ENCODE measurements around the gene BMP6.

The BMP6 gene

GRCh38 chr6:7920425-7920824, 194.5 kb downstream of the BMP6 start:
- ATAC-seq (ENCODE audit: insufficient read depth, low read depth) (no peak), DNase-seq (no peak)
- TF ChIP-seq CTCF (IDR thresholded peaks at IDR 0.05; ENCODE audit: borderline replicate concordance, extremely low read depth, low read length, poor library complexity, severe bottlenecking): no peak
- H3K27me3 ChIP-seq (ENCODE audit: insufficient read depth, low read length, poor library complexity): no peaks in the 10 kb centered on the region
- no peaks in the 10 kb centered on the region for H3K36me3 ChIP-seq (ENCODE audit: insufficient read depth, low read length)
- H3K4me3 ChIP-seq (ENCODE audit: low read depth in 1 of 2, low read length in 2 of 2): no peak overlapping the region
- no peak overlapping the region for H2AFZ ChIP-seq (ENCODE audit: low read depth, low read length)
- H3K4me1 ChIP-seq (ENCODE audit: insufficient read depth, low read length): no peaks in the 10 kb centered on the region
- H3K4me2 ChIP-seq (ENCODE audit: insufficient read depth, low read length): no peak overlapping the region
- H3K9ac ChIP-seq (ENCODE audit: low read depth, low read length): no peak overlapping the region
- no peak overlapping the region for H3K27ac ChIP-seq (ENCODE audit: low read length)
- no peaks in the 10 kb centered on the region for H3K79me2 ChIP-seq (ENCODE audit: insufficient read depth, low read length)
- H3K9me3 ChIP-seq (ENCODE audit: insufficient read depth, low read length, severe bottlenecking): no peaks in the 10 kb centered on the region
- no peaks in the 10 kb centered on the region for H4K20me1 ChIP-seq (ENCODE audit: insufficient read depth, low read length)

- H3K9ac ChIP-seq (ENCODE audit: low read depth, low read length): no peak overlapping the region
- no peak overlapping the region for H3K27ac ChIP-seq (ENCODE audit: low read length)
- no peaks in the 10 kb centered on the region for H4K20me1 ChIP-seq (ENCODE audit: insufficient read depth, low read length)
- H3K4me2 ChIP-seq (ENCODE audit: insufficient read depth, low read length): no peak overlapping the region
- H3K9me3 ChIP-seq (ENCODE audit: insufficient read depth, low read length, severe bottlenecking): peaks cover 6% of the 10 kb centered on the region
- no peaks in the 10 kb centered on the region for H3K27me3 ChIP-seq (ENCODE audit: insufficient read depth, low read length, poor library complexity)
- ATAC-seq (ENCODE audit: insufficient read depth, low read depth) (no peak), DNase-seq (no peak)
- H2AFZ ChIP-seq (ENCODE audit: low read depth, low read length): no peak overlapping the region
- H3K79me2 ChIP-seq (ENCODE audit: insufficient read depth, low read length): no peaks in the 10 kb centered on the region
- H3K4me3 ChIP-seq (ENCODE audit: low read depth in 1 of 2, low read length in 2 of 2): no peak overlapping the region
- H3K4me1 ChIP-seq (ENCODE audit: insufficient read depth, low read length): no peaks in the 10 kb centered on the region
- no peaks in the 10 kb centered on the region for H3K36me3 ChIP-seq (ENCODE audit: insufficient read depth, low read length)
- TF ChIP-seq CTCF (IDR thresholded peaks at IDR 0.05; ENCODE audit: borderline replicate concordance, extremely low read depth, low read length, poor library complexity, severe bottlenecking) (no peak), EZH2 (IDR thresholded peaks at IDR 0.05; ENCODE audit: borderline replicate concordance, low read depth, low read length, severe bottlenecking) (no peak)
Observed at GRCh38 chr6:7921046-7921445, 195.1 kb downstream of the BMP6 start.

- H3K36me3 ChIP-seq (ENCODE audit: insufficient read depth, low read length): no peaks in the 10 kb centered on the region
- H3K79me2 ChIP-seq (ENCODE audit: insufficient read depth, low read length): no peaks in the 10 kb centered on the region
- H3K9ac ChIP-seq (ENCODE audit: low read depth, low read length): no peak overlapping the region
- no peaks in the 10 kb centered on the region for H3K27me3 ChIP-seq (ENCODE audit: insufficient read depth, low read length, poor library complexity)
- DNase-seq: no peak
- no peaks in the 10 kb centered on the region for H3K4me1 ChIP-seq (ENCODE audit: insufficient read depth, low read length)
- ATAC-seq (ENCODE audit: insufficient read depth, low read depth): no peak
- no peaks in the 10 kb centered on the region for H4K20me1 ChIP-seq (ENCODE audit: insufficient read depth, low read length)
- no peak overlapping the region for H3K27ac ChIP-seq (ENCODE audit: low read length)
- H3K4me2 ChIP-seq (ENCODE audit: insufficient read depth, low read length): no peak overlapping the region
- peaks cover 7% of the 10 kb centered on the region for H3K9me3 ChIP-seq (ENCODE audit: insufficient read depth, low read length, severe bottlenecking)
- no peak overlapping the region for H3K4me3 ChIP-seq (ENCODE audit: low read depth in 1 of 2, low read length in 2 of 2)
- TF ChIP-seq CTCF (IDR thresholded peaks at IDR 0.05; ENCODE audit: borderline replicate concordance, extremely low read depth, low read length, poor library complexity, severe bottlenecking): no peak
- TF ChIP-seq EZH2 (IDR thresholded peaks at IDR 0.05; ENCODE audit: borderline replicate concordance, low read depth, low read length, severe bottlenecking): no peak
- H2AFZ ChIP-seq (ENCODE audit: low read depth, low read length): no peak overlapping the region
Observed at GRCh38 chr6:7921632-7922092, 195.8 kb downstream of the BMP6 start.

GRCh38 chr6:7922596-7922995, 196.7 kb downstream of the BMP6 start:
- Histone ChIP-seq H4K20me1 (ENCODE audit: insufficient read depth, low read length) (no peaks in the 10 kb centered on the region), H3K36me3 (ENCODE audit: insufficient read depth, low read length) (no peaks in the 10 kb centered on the region), H3K9me3 (ENCODE audit: insufficient read depth, low read length, severe bottlenecking) (peaks cover 7% of the 10 kb centered on the region), H3K4me2 (ENCODE audit: insufficient read depth, low read length) (no peak overlapping the region), H2AFZ (ENCODE audit: low read depth, low read length) (no peak overlapping the region), H3K4me3 (ENCODE audit: low read depth in 1 of 2, low read length in 2 of 2) (no peak overlapping the region), H3K27ac (ENCODE audit: low read length) (no peak overlapping the region), H3K27me3 (ENCODE audit: insufficient read depth, low read length, poor library complexity) (no peaks in the 10 kb centered on the region), H3K79me2 (ENCODE audit: insufficient read depth, low read length) (no peaks in the 10 kb centered on the region), H3K4me1 (ENCODE audit: insufficient read depth, low read length) (no peaks in the 10 kb centered on the region), H3K9ac (ENCODE audit: low read depth, low read length) (no peak overlapping the region)
- ATAC-seq (ENCODE audit: insufficient read depth, low read depth): no peak
- TF ChIP-seq EZH2 (IDR thresholded peaks at IDR 0.05; ENCODE audit: borderline replicate concordance, low read depth, low read length, severe bottlenecking) (no peak), CTCF (IDR thresholded peaks at IDR 0.05; ENCODE audit: borderline replicate concordance, extremely low read depth, low read length, poor library complexity, severe bottlenecking) (no peak)
- DNase-seq: no peak
